HUDEP-2 (cell line): ENCODE results near the gene CAV2.

Experiments used
- DNase-seq, 76 experiments: peaks; one replicate each; lab custom pipeline; 2025; ENCODE audit not compliant: unreplicated experiment in 76 of 76; lab: John Stamatoyannopoulos, UW

The CAV2 gene

GRCh38 chr7:116494472-116494871 lies 5.1 kb upstream of the CAV2 start:
- no peak for DNase-seq

DNA sequence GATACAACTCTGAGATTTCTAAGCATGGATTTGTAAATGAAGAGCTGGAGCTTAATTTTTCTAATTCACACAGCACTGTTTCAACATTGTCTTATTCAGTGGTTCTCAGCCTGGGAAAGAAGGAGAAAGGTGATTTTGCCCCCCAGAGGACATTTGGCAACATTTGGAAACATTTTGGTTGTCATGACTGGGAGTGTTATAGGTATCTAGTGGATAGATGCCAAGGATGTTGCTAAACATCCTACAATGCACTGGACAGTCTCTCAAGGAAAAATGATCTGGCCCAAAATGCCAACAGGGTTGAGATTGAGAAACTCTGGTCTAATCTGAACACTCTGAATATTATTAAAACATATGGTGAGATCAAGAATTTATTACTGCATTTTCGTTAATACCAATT lies 3.8 kb upstream of the CAV2 start:
- DNase-seq = no peak

- no peak for DNase-seq
These were observed 2.9 kb upstream of the CAV2 start for GRCh38 chr7:116496653-116497052.

DNA sequence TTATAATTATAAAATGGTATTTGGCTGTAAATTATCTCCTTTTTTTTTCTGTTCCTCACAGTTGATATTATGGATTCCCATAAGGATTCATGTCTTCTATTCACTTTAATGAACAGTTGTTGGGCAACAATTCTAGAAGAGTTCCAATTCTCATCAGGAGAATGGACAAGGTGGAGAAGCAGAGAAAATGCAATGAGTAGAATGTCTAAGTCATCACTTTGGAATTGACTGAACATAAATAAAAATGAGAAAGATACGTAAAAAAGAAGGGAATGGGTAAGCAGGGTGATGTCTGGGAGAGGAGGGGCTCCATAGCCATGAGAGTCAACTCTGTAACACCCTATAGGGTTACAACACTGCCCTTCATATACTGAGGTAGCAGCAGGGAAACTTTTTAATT lies 1.8 kb upstream of the CAV2 start:
- DNase-seq = no peak

DNA sequence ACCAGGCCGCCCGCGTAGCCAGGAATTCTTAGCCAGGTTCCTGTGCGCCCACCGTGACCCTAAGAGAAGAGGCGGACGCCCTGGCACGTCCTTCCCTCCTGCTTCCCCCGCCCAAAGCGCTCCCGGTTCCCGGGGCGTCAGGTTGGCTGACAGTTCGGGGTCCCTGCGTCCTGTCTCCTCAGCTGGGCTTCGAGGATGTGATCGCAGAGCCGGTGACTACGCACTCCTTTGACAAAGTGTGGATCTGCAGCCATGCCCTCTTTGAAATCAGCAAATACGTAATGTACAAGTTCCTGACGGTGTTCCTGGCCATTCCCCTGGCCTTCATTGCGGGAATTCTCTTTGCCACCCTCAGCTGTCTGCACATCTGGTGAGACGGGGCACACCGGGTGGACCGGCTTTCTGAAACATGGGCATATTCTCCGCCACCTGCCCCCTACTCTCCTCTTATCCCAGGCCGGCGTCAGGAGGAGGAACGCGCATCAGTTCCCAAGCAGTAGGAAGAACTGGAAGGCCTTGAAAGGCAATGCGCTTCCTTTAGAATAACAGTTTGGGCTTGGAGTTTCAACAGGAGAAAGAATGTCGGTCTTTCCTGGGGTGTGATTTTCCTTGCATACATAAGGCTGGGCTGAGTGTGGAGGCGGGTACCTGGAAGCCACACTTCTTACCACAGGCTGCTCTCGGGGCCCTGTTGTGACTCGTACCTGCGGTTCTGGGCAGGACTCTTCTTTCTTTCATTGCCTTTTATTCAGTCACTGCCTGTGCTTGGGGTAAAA lies 728 bp downstream of the CAV2 start:
- peak in 15 of 76 experiments; percentile 3 to 22 (median 8) for DNase-seq

GRCh38 chr7:116501425-116502167 lies 2.1 kb downstream of the CAV2 start:
- peak in 69 of 76 experiments; percentile 14 to 85 (median 53) for DNase-seq

GRCh38 chr7:116502201-116503096 lies 2.9 kb downstream of the CAV2 start:
- DNase-seq = no peak

DNA sequence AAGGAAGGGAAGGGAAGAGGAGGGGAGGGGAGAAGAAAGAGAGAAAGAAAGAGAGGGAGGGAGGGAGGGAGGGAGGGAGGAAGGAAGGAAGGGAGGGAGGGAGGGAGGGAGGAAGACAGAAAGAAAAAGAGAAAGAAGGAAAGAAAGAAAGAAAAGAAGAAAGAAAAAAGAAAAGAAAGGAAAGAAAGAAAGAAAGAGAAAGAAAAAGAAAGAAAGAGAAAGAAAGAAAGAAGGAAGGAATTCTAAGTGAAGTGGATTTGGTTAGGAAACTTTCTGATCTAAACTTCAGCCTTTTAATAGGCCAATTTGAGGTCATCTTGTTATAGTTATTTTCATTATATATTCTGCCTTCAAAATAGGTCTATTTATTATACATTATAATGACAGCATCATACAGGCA lies 4.3 kb downstream of the CAV2 start:
- no peak for DNase-seq

- DNase-seq = no peak
These were observed 5.7 kb downstream of the CAV2 start for GRCh38 chr7:116505278-116505677.

- DNase-seq = no peak
These were observed 6.3 kb downstream of the CAV2 start for GRCh38 chr7:116505823-116506222.

DNA sequence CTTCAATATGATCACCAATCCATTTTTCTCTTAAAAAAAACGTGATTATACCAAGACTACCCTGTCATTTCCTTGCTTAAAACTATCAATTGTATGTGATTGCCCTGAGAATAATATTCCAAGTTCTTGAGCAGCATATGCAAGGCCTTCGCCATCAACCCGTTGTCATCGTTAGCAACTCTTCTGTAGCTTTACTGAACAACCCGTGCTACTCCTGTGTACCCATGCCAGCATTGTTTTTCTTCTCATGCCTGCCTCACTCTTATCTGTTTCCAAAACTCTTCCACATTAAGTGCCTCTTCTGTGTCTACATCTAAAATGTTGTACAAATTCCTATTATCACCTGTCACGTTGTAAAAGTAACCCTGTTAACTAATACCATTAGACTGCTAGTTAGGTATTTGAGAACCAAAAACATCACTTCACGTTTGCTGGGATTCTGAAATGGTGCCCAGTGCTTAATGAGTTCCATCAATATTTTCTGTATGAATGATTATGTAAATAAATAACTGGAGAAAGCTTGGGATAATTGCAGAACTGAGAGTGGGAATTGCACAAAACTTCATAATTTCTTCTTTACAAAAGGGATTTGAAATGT lies 10.5 kb downstream of the CAV2 start:
- DNase-seq = no peak

DNA sequence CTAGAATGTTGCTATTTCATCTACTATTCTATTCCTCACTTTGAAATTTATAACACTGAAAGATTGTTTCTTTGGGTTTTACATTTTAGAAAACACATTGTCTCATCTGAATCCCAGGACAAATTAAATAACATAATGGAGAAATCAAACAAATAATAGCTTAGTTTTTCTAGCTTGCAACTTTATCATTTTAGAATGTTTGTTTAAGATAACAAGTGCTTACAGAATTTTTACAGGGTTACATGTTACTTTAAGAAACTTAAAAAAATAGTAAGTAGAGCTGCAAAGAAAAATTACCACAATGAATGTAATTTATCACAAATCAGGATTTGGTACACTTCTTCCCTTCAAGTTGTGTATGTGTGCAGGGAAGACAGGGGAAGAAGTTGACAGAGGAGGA lies 11.3 kb downstream of the CAV2 start:
- DNase-seq = no peak

- DNase-seq = no peak
These were observed 12.3 kb downstream of the CAV2 start for GRCh38 chr7:116511552-116512519.

- no peak for DNase-seq
These were observed 13.1 kb downstream of the CAV2 start for GRCh38 chr7:116512520-116513188.

- no peak for DNase-seq
These were observed 16.0 kb downstream of the CAV2 start for GRCh38 chr7:116515584-116515983.

- no peak for DNase-seq
These were observed 16.8 kb downstream of the CAV2 start for GRCh38 chr7:116516324-116516723.

- no peak for DNase-seq
These were observed 18.1 kb downstream of the CAV2 start for GRCh38 chr7:116517626-116518025.

- DNase-seq = no peak
These were observed 19.4 kb downstream of the CAV2 start for GRCh38 chr7:116518961-116519360.

DNA sequence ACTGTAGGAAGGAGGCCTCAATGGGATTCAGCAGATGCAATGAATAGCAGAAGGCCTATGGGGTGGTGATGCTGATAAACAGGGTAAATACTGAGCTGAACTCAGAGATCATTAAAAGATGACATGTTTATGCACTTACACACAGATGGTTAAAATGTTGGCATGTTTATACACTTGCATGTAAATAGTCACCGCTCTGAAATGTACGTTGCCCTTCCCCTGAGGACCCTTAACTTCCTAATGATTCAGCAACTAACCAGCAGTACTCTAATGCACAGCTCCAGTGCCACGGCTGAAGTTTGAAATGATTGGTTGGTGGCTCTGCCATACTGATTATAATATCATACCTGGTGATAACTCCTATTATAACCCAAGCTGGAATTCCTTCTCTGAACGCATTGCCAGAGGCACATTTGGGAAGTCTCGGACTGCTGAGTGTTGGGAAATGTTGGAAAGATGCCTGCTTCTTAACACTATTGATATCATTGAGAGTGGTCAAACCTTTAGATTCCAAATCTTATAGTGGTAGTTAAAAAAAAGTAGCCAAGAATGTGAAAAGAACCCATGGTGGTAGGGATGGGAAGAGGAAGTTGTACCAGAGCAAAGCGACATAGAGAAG lies 21.6 kb downstream of the CAV2 start:
- no peak for DNase-seq
